GM19463 (cell line): Measurements from ENCODE around the gene PRKCSH.
"Not testable (repeated sequence)": the region's sequence is repeated elsewhere in the genome, so short reads cannot be mapped to it uniquely, and the experiment has no call there.

Experiments
- ATAC-seq: cut with Tn5 transposase; IDR thresholded peaks from one replicate; pipeline ENCODE4 v1.9.1; 2021; ENCODE audit warnings: mild to moderate bottlenecking, moderate library complexity; ENCODE audit not compliant: unreplicated experiment

The PRKCSH gene

GRCh38 chr19:11448410-11448809 is 13.0 kb downstream of the PRKCSH start:
- ATAC-seq, result no peak

GRCh38 chr19:11448923-11449554 is 13.6 kb downstream of the PRKCSH start:
- no peak for ATAC-seq

- ATAC-seq, result no peak
Measured at GRCh38 chr19:11450570-11451326, 15.3 kb downstream of the PRKCSH start.

- ATAC-seq, result no peak
Measured at GRCh38 chr19:11451327-11451870, 16.0 kb downstream of the PRKCSH start.

GRCh38 chr19:11451871-11452619 is 16.6 kb downstream of the PRKCSH start:
- ATAC-seq, result no peak

- no peak for ATAC-seq
Measured at GRCh38 chr19:11452620-11453310, 17.3 kb downstream of the PRKCSH start.

- ATAC-seq, result no peak
Measured at GRCh38 chr19:11453468-11454341, 18.3 kb downstream of the PRKCSH start.

GRCh38 chr19:11455233-11455554 is 19.8 kb downstream of the PRKCSH start:
- ATAC-seq, result not testable (repeated sequence)

- ATAC-seq, result no peak
Measured at GRCh38 chr19:11456659-11457058, 21.2 kb downstream of the PRKCSH start.

- ATAC-seq, result no peak
Measured at GRCh38 chr19:11457115-11457514, 21.7 kb downstream of the PRKCSH start.

- ATAC-seq, result no peak
Measured at GRCh38 chr19:11457831-11458230, 22.4 kb downstream of the PRKCSH start.

- no peak for ATAC-seq
Measured at GRCh38 chr19:11458236-11458900, 22.9 kb downstream of the PRKCSH start.

- ATAC-seq, result not testable (repeated sequence)
Measured at GRCh38 chr19:11458912-11459311, 23.5 kb downstream of the PRKCSH start.

GRCh38 chr19:11460207-11460606 is 24.8 kb downstream of the PRKCSH start:
- ATAC-seq, result no peak

- no peak for ATAC-seq
Measured at GRCh38 chr19:11461453-11461852, 26.0 kb downstream of the PRKCSH start.

- no peak for ATAC-seq
Measured at GRCh38 chr19:11463391-11463790, 28.0 kb downstream of the PRKCSH start.

- ATAC-seq, result no peak
Measured at GRCh38 chr19:11464333-11465265, 29.2 kb downstream of the PRKCSH start.

- ATAC-seq, result no peak
Measured at GRCh38 chr19:11465600-11465999, 30.2 kb downstream of the PRKCSH start.
